SH-SY5Y (cell line): ENCODE results near the gene PTMA.

ENCODE experiments used
- GATA2 ChIP-seq: IDR thresholded peaks from 2 replicates; pipeline ENCODE4 v1.6.1; 2011; ENCODE audit warnings: mild to moderate bottlenecking, low read depth, low read length
- GATA3 ChIP-seq: IDR thresholded peaks from 2 replicates; pipeline ENCODE4 v1.6.1; 2011; ENCODE audit warnings: low read depth, mild to moderate bottlenecking, low read length, moderate library complexity

DNA sequence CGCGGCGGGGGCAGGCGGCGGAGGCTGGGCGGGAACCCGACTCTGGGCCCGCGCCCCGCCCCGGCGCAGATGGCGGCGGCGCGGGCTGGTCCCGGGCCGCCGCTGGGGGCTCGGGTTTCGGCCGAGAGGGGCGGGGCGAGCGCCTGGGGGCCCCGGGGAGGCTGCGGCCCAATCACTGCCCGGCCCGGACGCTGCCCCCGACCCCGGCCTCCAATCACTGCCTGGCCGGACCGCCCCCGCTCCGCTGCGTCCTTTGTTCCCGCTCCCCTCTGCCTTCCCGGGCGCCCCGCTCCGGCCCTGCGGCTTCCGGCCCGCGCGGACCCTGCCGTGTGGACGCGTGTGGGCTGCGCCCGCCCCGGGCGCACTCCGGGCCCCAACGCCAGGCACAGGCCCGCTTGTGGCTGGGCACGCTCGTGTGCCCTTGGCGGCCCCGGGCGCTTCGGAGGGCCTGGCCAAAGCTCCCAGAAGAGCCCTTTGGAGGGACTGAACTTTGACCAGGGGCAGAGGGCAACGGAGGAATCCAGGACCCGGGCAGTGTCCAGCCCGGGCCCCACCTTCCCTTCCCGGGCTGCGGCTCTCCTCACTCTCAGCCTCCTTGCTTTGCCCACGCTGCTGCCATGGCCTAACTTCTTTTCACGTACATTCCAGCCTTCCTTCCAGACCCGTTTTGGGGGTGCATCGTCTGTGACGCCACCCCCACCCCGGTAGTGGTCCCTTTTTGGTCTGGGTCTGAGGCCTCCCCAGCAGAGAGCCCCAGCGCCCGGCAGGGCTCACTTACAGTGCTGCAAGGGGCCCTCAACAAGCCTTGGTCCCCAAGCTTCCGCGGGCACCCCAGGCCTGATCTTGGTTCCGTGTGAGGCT lies 27.1 kb upstream of the PTMA start:
- TF ChIP-seq GATA2 (no peak), GATA3 (no peak)
